Astrocyte (in vitro differentiated cells and primary cell): ENCODE results near the gene SUPT4H1.

Source experiments
- EZH2 ChIP-seq: IDR thresholded peaks from 2 replicates; pipeline ENCODE4 v1.6.1; 2012; ENCODE audit warnings: mild to moderate bottlenecking, low read length, inconsistent platforms; ENCODE audit not compliant: insufficient read depth
- TF ChIP-seq, protein P1 (sequence below): IDR thresholded peaks from 2 replicates; pipeline ENCODE4 v1.5.1; 2011; ENCODE audit warnings: low read depth, mild to moderate bottlenecking, inconsistent platforms, low read length, moderate library complexity; ENCODE audit not compliant: insufficient read depth

GRCh38 chr17:58334256-58334655 is 17.7 kb downstream of the SUPT4H1 start:
- TF ChIP-seq, protein P1, sequence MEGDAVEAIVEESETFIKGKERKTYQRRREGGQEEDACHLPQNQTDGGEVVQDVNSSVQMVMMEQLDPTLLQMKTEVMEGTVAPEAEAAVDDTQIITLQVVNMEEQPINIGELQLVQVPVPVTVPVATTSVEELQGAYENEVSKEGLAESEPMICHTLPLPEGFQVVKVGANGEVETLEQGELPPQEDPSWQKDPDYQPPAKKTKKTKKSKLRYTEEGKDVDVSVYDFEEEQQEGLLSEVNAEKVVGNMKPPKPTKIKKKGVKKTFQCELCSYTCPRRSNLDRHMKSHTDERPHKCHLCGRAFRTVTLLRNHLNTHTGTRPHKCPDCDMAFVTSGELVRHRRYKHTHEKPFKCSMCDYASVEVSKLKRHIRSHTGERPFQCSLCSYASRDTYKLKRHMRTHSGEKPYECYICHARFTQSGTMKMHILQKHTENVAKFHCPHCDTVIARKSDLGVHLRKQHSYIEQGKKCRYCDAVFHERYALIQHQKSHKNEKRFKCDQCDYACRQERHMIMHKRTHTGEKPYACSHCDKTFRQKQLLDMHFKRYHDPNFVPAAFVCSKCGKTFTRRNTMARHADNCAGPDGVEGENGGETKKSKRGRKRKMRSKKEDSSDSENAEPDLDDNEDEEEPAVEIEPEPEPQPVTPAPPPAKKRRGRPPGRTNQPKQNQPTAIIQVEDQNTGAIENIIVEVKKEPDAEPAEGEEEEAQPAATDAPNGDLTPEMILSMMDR = no peak
- no peak for TF ChIP-seq EZH2
